HG02623 (cell line): ENCODE measurements around the gene SPIRE2.
"Not testable (repeated sequence)": the region's sequence is repeated elsewhere in the genome, so short reads cannot be mapped to it uniquely, and the experiment has no call there.

Experiments used
- ATAC-seq: cut with Tn5 transposase; IDR thresholded peaks from one replicate; pipeline ENCODE4 v1.9.1; 2021; ENCODE audit warnings: moderate library complexity; ENCODE audit not compliant: unreplicated experiment

SPIRE2 gene

GRCh38 chr16:89863741-89864526, 35.7 kb downstream of the SPIRE2 start:
- ATAC-seq, result peak; percentile 49

- no peak for ATAC-seq
These were observed 36.2 kb downstream of the SPIRE2 start for GRCh38 chr16:89864527-89864820.

GRCh38 chr16:89867918-89868317, 39.6 kb downstream of the SPIRE2 start:
- no peak for ATAC-seq

GRCh38 chr16:89869911-89870310, 41.6 kb downstream of the SPIRE2 start:
- ATAC-seq, result no peak

GRCh38 chr16:89870440-89870839, 42.2 kb downstream of the SPIRE2 start:
- ATAC-seq, result no peak

- no peak for ATAC-seq
These were observed 43.6 kb downstream of the SPIRE2 start for GRCh38 chr16:89871895-89872294.

- ATAC-seq, result peak; percentile 34
These were observed 45.1 kb downstream of the SPIRE2 start, which contains the start of gene TCF25 for GRCh38 chr16:89873109-89873971. Gene TCF25, plus strand, starts transcription at chr16:89873592. Its CDS starts 76 bp downstream, at chr16:89873668.

GRCh38 chr16:89873972-89874689, 45.9 kb downstream of the SPIRE2 start:
- peak; percentile 56 for ATAC-seq

- ATAC-seq, result not testable (repeated sequence)
These were observed 50.8 kb downstream of the SPIRE2 start for GRCh38 chr16:89879123-89879522.

- no peak for ATAC-seq
These were observed 52.4 kb downstream of the SPIRE2 start for GRCh38 chr16:89880477-89881367.

- ATAC-seq, result no peak
These were observed 53.1 kb downstream of the SPIRE2 start for GRCh38 chr16:89881368-89881730.

GRCh38 chr16:89883346-89884040, 55.2 kb downstream of the SPIRE2 start:
- ATAC-seq, result no peak

GRCh38 chr16:89884041-89884421, 55.8 kb downstream of the SPIRE2 start:
- ATAC-seq, result no peak

GRCh38 chr16:89887243-89887642, 59.0 kb downstream of the SPIRE2 start:
- no peak for ATAC-seq

GRCh38 chr16:89890200-89890599, 61.9 kb downstream of the SPIRE2 start:
- no peak for ATAC-seq

GRCh38 chr16:89890886-89891657, 62.8 kb downstream of the SPIRE2 start:
- ATAC-seq, result no peak

- ATAC-seq, result no peak
These were observed 63.9 kb downstream of the SPIRE2 start for GRCh38 chr16:89892055-89892630.

GRCh38 chr16:89892635-89893034, 64.4 kb downstream of the SPIRE2 start:
- ATAC-seq, result no peak
